Measurements from ENCODE around the gene PPP2R2C.

Gene PPP2R2C

GRCh38 chr4:6275351-6275750, 197.1 kb downstream of the PPP2R2C start:
- H3F3A ChIP-seq (ENCODE audit: low read depth) = no peaks in the 10 kb centered on the region
- no peaks in the 10 kb centered on the region for H3K79me2 ChIP-seq (ENCODE audit: insufficient read depth, low read length)
- no peaks in the 10 kb centered on the region for H3K9me2 ChIP-seq (replicated peaks; ENCODE audit: low read depth, low read length)
- H2AFZ ChIP-seq (ENCODE audit: low read length) = no peak overlapping the region
- H3K9ac ChIP-seq (ENCODE audit: low read depth, low read length, poor library complexity, severe bottlenecking) = no peak overlapping the region
- no peak overlapping the region for H3K4me3 ChIP-seq (ENCODE audit: low read length, poor library complexity, severe bottlenecking)
- peaks cover 6% of the 10 kb centered on the region for H3K27me3 ChIP-seq (ENCODE audit: insufficient read depth, low read length, poor library complexity, severe bottlenecking)
- TF ChIP-seq CTCF (conservative IDR thresholded peaks at IDR 0.05; ENCODE audit: low read length) = no peak
- TF ChIP-seq EZH2phosphoT487 (IDR thresholded peaks at IDR 0.05; ENCODE audit: borderline replicate concordance) = no peak
- peaks cover 34% of the 10 kb centered on the region for H3K4me1 ChIP-seq (ENCODE audit: insufficient read depth, low read length, poor library complexity, severe bottlenecking)
- H3K9me3 ChIP-seq (ENCODE audit: insufficient read depth, low read depth, low read length) = no peaks in the 10 kb centered on the region
- peaks cover 17% of the 10 kb centered on the region for H4K20me1 ChIP-seq (ENCODE audit: insufficient read depth, low read length, poor library complexity, severe bottlenecking)
- H3K36me3 ChIP-seq (ENCODE audit: insufficient read depth, low read length) = no peaks in the 10 kb centered on the region
- no peak overlapping the region for H3K4me2 ChIP-seq (ENCODE audit: low read depth, low read length, poor library complexity, severe bottlenecking)

GRCh38 chr4:6273661-6273990, 198.8 kb downstream of the PPP2R2C start:
- H3K36me3 ChIP-seq (ENCODE audit: insufficient read depth, low read length) = no peaks in the 10 kb centered on the region
- H4K20me1 ChIP-seq (ENCODE audit: insufficient read depth, low read length, poor library complexity, severe bottlenecking) = peaks cover 17% of the 10 kb centered on the region
- no peak overlapping the region for H3K9ac ChIP-seq (ENCODE audit: low read depth, low read length, poor library complexity, severe bottlenecking)
- no peak overlapping the region for H3K4me2 ChIP-seq (ENCODE audit: low read depth, low read length, poor library complexity, severe bottlenecking)
- no peak for TF ChIP-seq CTCF (conservative IDR thresholded peaks at IDR 0.05; ENCODE audit: low read length)
- TF ChIP-seq EZH2phosphoT487 (IDR thresholded peaks at IDR 0.05; ENCODE audit: borderline replicate concordance) = no peak
- H2AFZ ChIP-seq (ENCODE audit: low read length) = no peak overlapping the region
- no peaks in the 10 kb centered on the region for H3K9me3 ChIP-seq (ENCODE audit: insufficient read depth, low read depth, low read length)
- H3K9me2 ChIP-seq (replicated peaks; ENCODE audit: low read depth, low read length) = no peaks in the 10 kb centered on the region
- no peaks in the 10 kb centered on the region for H3K79me2 ChIP-seq (ENCODE audit: insufficient read depth, low read length)
- no peak overlapping the region for H3K4me3 ChIP-seq (ENCODE audit: low read length, poor library complexity, severe bottlenecking)
- H3K27me3 ChIP-seq (ENCODE audit: insufficient read depth, low read length, poor library complexity, severe bottlenecking) = peaks cover 7% of the 10 kb centered on the region
- H3F3A ChIP-seq (ENCODE audit: low read depth) = no peaks in the 10 kb centered on the region
- peaks cover 26% of the 10 kb centered on the region for H3K4me1 ChIP-seq (ENCODE audit: insufficient read depth, low read length, poor library complexity, severe bottlenecking)

- Histone ChIP-seq H3K27me3 (ENCODE audit: insufficient read depth, low read length, poor library complexity, severe bottlenecking) (peaks cover 7% of the 10 kb centered on the region), H3K9me2 (replicated peaks; ENCODE audit: low read depth, low read length) (no peaks in the 10 kb centered on the region), H3K79me2 (ENCODE audit: insufficient read depth, low read length) (no peaks in the 10 kb centered on the region), H4K20me1 (ENCODE audit: insufficient read depth, low read length, poor library complexity, severe bottlenecking) (peaks cover 13% of the 10 kb centered on the region), H2AFZ (ENCODE audit: low read length) (no peak overlapping the region), H3K4me1 (ENCODE audit: insufficient read depth, low read length, poor library complexity, severe bottlenecking) (peaks cover 26% of the 10 kb centered on the region), H3K4me2 (ENCODE audit: low read depth, low read length, poor library complexity, severe bottlenecking) (no peak overlapping the region), H3K9me3 (ENCODE audit: insufficient read depth, low read depth, low read length) (no peaks in the 10 kb centered on the region), H3F3A (ENCODE audit: low read depth) (no peaks in the 10 kb centered on the region), H3K9ac (ENCODE audit: low read depth, low read length, poor library complexity, severe bottlenecking) (no peak overlapping the region), H3K4me3 (ENCODE audit: low read length, poor library complexity, severe bottlenecking) (no peak overlapping the region), H3K36me3 (ENCODE audit: insufficient read depth, low read length) (no peaks in the 10 kb centered on the region)
- TF ChIP-seq EZH2phosphoT487 (IDR thresholded peaks at IDR 0.05; ENCODE audit: borderline replicate concordance) (no peak), CTCF (conservative IDR thresholded peaks at IDR 0.05; ENCODE audit: low read length) (no peak)
Measured at GRCh38 chr4:6272863-6273660, 199.4 kb downstream of the PPP2R2C start.
